ENCODE results near the gene ACSS1. TPM values are rescaled to one million over a fixed set of nuclear protein-coding genes. Genes with fewer than 3 reads are reported as not detected.

Gene ACSS1
- total and polyA plus RNA-seq, 2 of the 8 experiments (the other 6 are each of a cell fraction or from before 2014, with no cell fraction given) = 2.6 to 3.4 TPM

- no peak for TF ChIP-seq USF2 (IDR thresholded peaks at IDR 0.05; ENCODE audit: low read length)
- no peak for TF ChIP-seq HDAC2 (IDR thresholded peaks at IDR 0.05; ENCODE audit: borderline replicate concordance in 1 of 2, low read depth in 2 of 2, low read length in 2 of 2)
- TF ChIP-seq CBX8 (IDR thresholded peaks at IDR 0.05; ENCODE audit: borderline replicate concordance, low read depth, low read length) = no peak
These were observed 13.7 kb downstream of the ACSS1 start (continued) for GRCh38 chr20:25044261-25044560.
